Natural killer cell (primary cell): ENCODE data around the gene LRRC27. TPM values are rescaled to one million over a fixed set of nuclear protein-coding genes. Genes with fewer than 3 reads are reported as not detected.
A peak's percentile ranks its signal among the peaks of the same experiment; 100 is the strongest.

Experiments used
- ATAC-seq, 3 donors: fragments of 150-1000 bp in 2 of 3; fragments of 200-7000 bp in 1 of 3; cut with Tn5 transposase; 1 replicate in 1 of 3; 2 replicates in 2 of 3; pipeline ENCODE4 v1.10.0; 2021; ENCODE audit warnings: mild to moderate bottlenecking in 2 of 3, moderate library complexity in 2 of 3
- DNase-seq, 2 donors: peaks; one replicate each; pipeline versions ENCODE4 v3.0.0 to v3.0.0-alpha.2; 2013 to 2021; ENCODE audit warnings: mixed read lengths in 1 of 2
- H3K27ac ChIP-seq: one replicate; pipeline ENCODE4 v1.5.1; 2013; ENCODE audit warnings: mild to moderate bottlenecking, low read length
- H3K27me3 ChIP-seq: one replicate; pipeline ENCODE4 v1.6.1; 2013; ENCODE audit warnings: low read length; ENCODE audit not compliant: control insufficient read depth, insufficient read depth
- H3K36me3 ChIP-seq: one replicate; pipeline ENCODE4 v1.6.1; 2013; ENCODE audit warnings: low read length; ENCODE audit not compliant: control insufficient read depth, insufficient read depth
- H3K4me1 ChIP-seq: one replicate; pipeline ENCODE4 v1.6.1; 2013; ENCODE audit warnings: low read length; ENCODE audit not compliant: control insufficient read depth, insufficient read depth
- H3K4me3 ChIP-seq: one replicate; pipeline ENCODE4 v1.5.1; 2013; ENCODE audit warnings: low read length
- H3K9me3 ChIP-seq: one replicate; pipeline ENCODE4 v1.6.1; 2013; ENCODE audit warnings: low read length; ENCODE audit not compliant: control insufficient read depth, insufficient read depth
- H3K27ac Mint-ChIP-seq, 2 donors: one replicate each; pipeline ENCODE4 v1.8.0; 2022; ENCODE audit warnings: mild to moderate bottlenecking in 2 of 2, mixed read lengths in 2 of 2, moderate library complexity in 1 of 2
- H3K27me3 Mint-ChIP-seq, 2 donors: one replicate each; pipeline ENCODE4 v1.8.0; 2022; ENCODE audit warnings: low read depth in 2 of 2, mixed read lengths in 2 of 2
- H3K36me3 Mint-ChIP-seq: one replicate; pipeline ENCODE4 v1.8.0; 2022; ENCODE audit warnings: mixed read lengths
- H3K4me1 Mint-ChIP-seq, 2 donors: one replicate each; pipeline ENCODE4 v1.8.0; 2022; ENCODE audit warnings: mixed read lengths in 2 of 2
- H3K4me3 Mint-ChIP-seq: one replicate; pipeline ENCODE4 v1.8.0; 2022; ENCODE audit warnings: mild to moderate bottlenecking, moderate library complexity, mixed read lengths
- H3K9me3 Mint-ChIP-seq, 2 donors: one replicate each; pipeline ENCODE4 v1.8.0; 2022; ENCODE audit warnings: mixed read lengths in 2 of 2
- WGBS: methylation state at CpG from one replicate; pipeline ENCODE4 v1.1.7; 2013; ENCODE audit warnings: missing lambda C conversion rate; ENCODE audit not compliant: insufficient coverage; 5-methylcytosine and 5-hydroxymethylcytosine counted together
- intact Hi-C: fragments of 100-400 bp; cut with micrococcal nuclease; formaldehyde crosslinking; loops from one replicate; pipeline ENCODE4 v1.14.2; 2022
- total RNA-seq, 4 donors: library from RNA; stranded (reverse); fragments of 120-200 nt in 1 of 4; gene quantifications; one replicate each; pipeline versions ENCODE4 v1.2.3 to v1.2.4, GENCODE V29; 2013 to 2022
- TF ChIP-seq, protein P1 (sequence below): fragments of 200-600 bp; IDR thresholded peaks from one replicate; pipeline ENCODE4 v1.8.0; 2022; ENCODE audit warnings: antibody characterized with exemption

LRRC27 gene
- total RNA-seq, 3 donors from 2014 or later (not counting 1 experiment from before 2014, with no cell fraction given) = 8.1 to 22.5 (median 9.9) TPM

DNA sequence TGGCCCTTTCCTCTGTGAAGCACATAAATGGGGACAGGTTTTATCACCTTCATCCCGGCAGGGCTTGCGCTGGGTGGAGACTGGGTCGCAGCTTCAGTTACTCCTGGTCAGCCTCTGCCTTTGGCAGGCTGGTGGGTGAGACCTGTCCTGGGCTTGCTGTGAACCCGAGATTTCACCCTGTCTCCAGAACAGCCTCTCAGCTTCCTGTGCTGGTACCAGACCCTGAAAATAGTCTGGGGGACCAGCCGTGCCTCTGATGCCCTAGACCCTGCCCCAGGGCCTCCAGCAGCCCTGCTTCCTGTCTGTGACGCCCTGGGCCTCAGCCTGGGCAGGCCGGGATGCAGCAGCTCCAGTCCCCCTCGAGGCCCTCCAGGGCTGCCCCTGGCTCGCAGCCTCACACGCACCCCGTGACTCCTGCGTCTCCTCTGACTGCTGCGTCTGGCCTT, 51.8 kb downstream of the LRRC27 start:
- intact Hi-C loops = loop anchor here (10.0 kb wide), 1 partner anchor 251 kb away; no protein-coding TSS in a partner anchor
- 62% methylated on average over 13 of the region's 13 CpGs for WGBS
- H3K4me1 ChIP-seq = peaks cover 21% of the 10 kb centered on the region
- peaks cover 0 to 3% of the 10 kb centered on the region in 2 donors for H3K27me3 Mint-ChIP-seq
- no peak overlapping the region for H3K27ac ChIP-seq
- peaks cover 17 to 25% of the 10 kb centered on the region in 2 donors for H3K4me1 Mint-ChIP-seq
- DNase-seq (no peak), ATAC-seq (no peak)
- no peak overlapping the region for H3K4me3 Mint-ChIP-seq
- H3K36me3 ChIP-seq = no peaks in the 10 kb centered on the region
- H3K9me3 Mint-ChIP-seq = no peaks in the 10 kb centered on the region
- no peaks in the 10 kb centered on the region for H3K9me3 ChIP-seq
- no peaks in the 10 kb centered on the region for H3K36me3 Mint-ChIP-seq
- no peak overlapping the region for H3K4me3 ChIP-seq
- H3K27me3 ChIP-seq = no peaks in the 10 kb centered on the region
- TF ChIP-seq, protein P1, sequence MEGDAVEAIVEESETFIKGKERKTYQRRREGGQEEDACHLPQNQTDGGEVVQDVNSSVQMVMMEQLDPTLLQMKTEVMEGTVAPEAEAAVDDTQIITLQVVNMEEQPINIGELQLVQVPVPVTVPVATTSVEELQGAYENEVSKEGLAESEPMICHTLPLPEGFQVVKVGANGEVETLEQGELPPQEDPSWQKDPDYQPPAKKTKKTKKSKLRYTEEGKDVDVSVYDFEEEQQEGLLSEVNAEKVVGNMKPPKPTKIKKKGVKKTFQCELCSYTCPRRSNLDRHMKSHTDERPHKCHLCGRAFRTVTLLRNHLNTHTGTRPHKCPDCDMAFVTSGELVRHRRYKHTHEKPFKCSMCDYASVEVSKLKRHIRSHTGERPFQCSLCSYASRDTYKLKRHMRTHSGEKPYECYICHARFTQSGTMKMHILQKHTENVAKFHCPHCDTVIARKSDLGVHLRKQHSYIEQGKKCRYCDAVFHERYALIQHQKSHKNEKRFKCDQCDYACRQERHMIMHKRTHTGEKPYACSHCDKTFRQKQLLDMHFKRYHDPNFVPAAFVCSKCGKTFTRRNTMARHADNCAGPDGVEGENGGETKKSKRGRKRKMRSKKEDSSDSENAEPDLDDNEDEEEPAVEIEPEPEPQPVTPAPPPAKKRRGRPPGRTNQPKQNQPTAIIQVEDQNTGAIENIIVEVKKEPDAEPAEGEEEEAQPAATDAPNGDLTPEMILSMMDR = no peak
- peak overlapping the region; percentile 35 to 69 for H3K27ac Mint-ChIP-seq

DNA sequence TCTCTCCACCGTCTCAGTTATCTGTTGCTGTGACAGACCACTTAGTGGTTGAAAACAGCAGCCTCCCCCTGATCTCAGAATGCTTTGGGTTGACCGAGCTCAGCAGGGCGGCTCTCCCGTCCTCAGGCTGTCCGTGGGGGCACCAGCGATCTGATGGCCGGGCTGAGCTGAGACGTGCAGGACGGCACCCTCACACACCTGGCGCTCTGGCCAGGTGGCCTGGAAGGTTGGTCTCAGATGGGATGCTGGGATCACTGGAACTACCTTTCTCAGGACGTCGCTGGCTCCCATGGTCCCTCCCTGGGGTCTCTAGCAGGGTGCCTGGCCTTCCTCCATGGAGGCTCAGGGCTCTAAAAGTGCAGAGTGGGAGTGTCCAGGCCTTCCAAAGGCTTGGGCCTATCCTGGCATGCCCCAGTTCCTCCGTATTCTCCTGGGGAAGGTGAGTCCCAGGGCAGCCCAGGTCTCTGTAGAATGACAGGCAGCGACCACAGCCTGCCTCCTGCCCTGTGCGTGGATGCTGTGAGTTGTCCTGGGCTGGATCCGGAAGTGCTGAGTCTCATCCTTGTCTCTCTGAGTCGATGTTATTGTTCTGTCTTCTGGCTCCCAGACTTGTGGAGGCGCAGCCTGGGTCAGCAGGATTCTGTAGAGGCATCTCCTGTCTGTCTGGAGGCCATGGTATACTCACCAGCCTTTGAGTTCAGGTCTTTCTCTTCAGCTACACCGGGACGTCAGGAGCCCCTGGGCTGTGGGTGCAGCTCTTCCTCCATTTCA, 52.8 kb downstream of the LRRC27 start:
- H3K4me1 ChIP-seq = peaks cover 21% of the 10 kb centered on the region
- no peaks in the 10 kb centered on the region for H3K27me3 Mint-ChIP-seq
- intact Hi-C loops = loop anchor here (10.0 kb wide), 1 partner anchor 250 kb away; no protein-coding TSS in a partner anchor
- DNase-seq (no peak), ATAC-seq (no peak)
- no peak overlapping the region for H3K27ac ChIP-seq
- peak overlapping the region in 1 of 2 donors; percentile 69 for H3K27ac Mint-ChIP-seq
- TF ChIP-seq, protein P1 = no peak
- H3K4me3 ChIP-seq = no peak overlapping the region
- H3K4me3 Mint-ChIP-seq = no peak overlapping the region
- WGBS = 83% methylated on average over 20 of the region's 20 CpGs
- no peaks in the 10 kb centered on the region for H3K9me3 Mint-ChIP-seq
- H3K36me3 Mint-ChIP-seq = no peaks in the 10 kb centered on the region
- H3K36me3 ChIP-seq = no peaks in the 10 kb centered on the region
- H3K27me3 ChIP-seq = no peaks in the 10 kb centered on the region
- H3K4me1 Mint-ChIP-seq = peaks cover 17 to 25% of the 10 kb centered on the region in 2 donors
- no peaks in the 10 kb centered on the region for H3K9me3 ChIP-seq

DNA sequence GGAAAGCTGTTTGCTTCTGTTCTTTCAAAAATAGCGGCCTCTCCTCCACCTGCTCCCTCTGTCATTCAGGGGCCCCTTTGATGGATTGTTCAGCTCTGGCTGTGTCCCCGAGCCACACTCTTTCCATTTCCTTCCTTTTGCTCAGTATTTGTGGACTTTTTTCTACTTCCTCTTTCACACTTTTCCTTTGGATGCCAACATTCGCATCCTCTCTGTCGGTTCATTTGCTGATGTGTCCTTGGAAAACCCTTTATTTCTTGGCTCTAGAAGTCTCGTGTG, 53.3 kb downstream of the LRRC27 start:
- H3K4me3 Mint-ChIP-seq = no peak overlapping the region

More for the DNA sequence above, 53.3 kb downstream of the LRRC27 start:
- intact Hi-C loops = loop anchor here (10.0 kb wide), 1 partner anchor 249 kb away; no protein-coding TSS in a partner anchor
- Histone ChIP-seq H3K4me1 (peaks cover 21% of the 10 kb centered on the region), H3K9me3 (no peaks in the 10 kb centered on the region), H3K4me3 (no peak overlapping the region), H3K36me3 (no peaks in the 10 kb centered on the region), H3K27me3 (no peaks in the 10 kb centered on the region), H3K27ac (no peak overlapping the region)
- no peak for DNase-seq
- no peaks in the 10 kb centered on the region for H3K27me3 Mint-ChIP-seq
- no peaks in the 10 kb centered on the region for H3K9me3 Mint-ChIP-seq
- TF ChIP-seq, protein P1 = no peak
- ATAC-seq = no peak
- 42% methylated on average over 5 of the region's 5 CpGs for WGBS
- H3K36me3 Mint-ChIP-seq = no peaks in the 10 kb centered on the region
- peak overlapping the region in 1 of 2 donors; percentile 7 for H3K27ac Mint-ChIP-seq
- peaks cover 17 to 25% of the 10 kb centered on the region in 2 donors for H3K4me1 Mint-ChIP-seq
